Stimulated activated CD8-positive, alpha-beta memory T cell treated with anti-CD3 and anti-CD28 coated beads, Interleukin-7, amount 100 ng/mL, for 1 hour (primary cell): ENCODE measurements around the gene RAN.
"Not testable (repeated sequence)": the region's sequence is repeated elsewhere in the genome, so short reads cannot be mapped to it uniquely, and the experiment has no call there.

Experiments used
- DNase-seq, 2 donors: peaks; one replicate each; pipeline ENCODE4 v3.0.0-alpha.2; 2020; ENCODE audit warnings: low read depth in 2 of 2

Gene RAN

GRCh38 chr12:130871286-130872178 lies at the start of gene RAN:
TSS of gene RAN (plus strand) at chr12:130872066. CDS start at chr12:130872594, 528 bp downstream.
- DNase-seq, result peak; percentile 78 to 84

GRCh38 chr12:130825771-130826150 lies 46.1 kb upstream of the RAN start:
- DNase-seq, result no peak

- peak; percentile 50 to 60 for DNase-seq
Measured at GRCh38 chr12:130826151-130826801, 45.6 kb upstream of the RAN start.

GRCh38 chr12:130827432-130827831 lies 44.4 kb upstream of the RAN start:
- no peak for DNase-seq

- no peak for DNase-seq
Measured at GRCh38 chr12:130828895-130829294, 43.0 kb upstream of the RAN start.

- DNase-seq, result no peak
Measured at GRCh38 chr12:130829391-130830245, 42.2 kb upstream of the RAN start.

GRCh38 chr12:130830246-130830551 lies 41.7 kb upstream of the RAN start:
- DNase-seq, result no peak

GRCh38 chr12:130831246-130831645 lies 40.6 kb upstream of the RAN start:
- no peak for DNase-seq

- DNase-seq, result no peak
Measured at GRCh38 chr12:130831876-130832405, 39.9 kb upstream of the RAN start.

GRCh38 chr12:130832561-130833209 lies 39.2 kb upstream of the RAN start:
- DNase-seq, result no peak

- DNase-seq, result no peak
Measured at GRCh38 chr12:130835011-130835410, 36.9 kb upstream of the RAN start.

GRCh38 chr12:130835436-130835835 lies 36.4 kb upstream of the RAN start:
- no peak for DNase-seq

- no peak for DNase-seq
Measured at GRCh38 chr12:130838284-130838950, 33.4 kb upstream of the RAN start.

- DNase-seq, result peak; percentile 79 to 81
Measured at GRCh38 chr12:130838951-130839769, 32.7 kb upstream of the RAN start, which contains the start of gene STX2. TSS of gene STX2 (minus strand) at chr12:130839250. CDS start at chr12:130839099, 151 bp downstream.

- DNase-seq, result no peak
Measured at GRCh38 chr12:130839770-130840404, 32.0 kb upstream of the RAN start.

- DNase-seq, result no peak
Measured at GRCh38 chr12:130846369-130846768, 25.5 kb upstream of the RAN start.

- no peak for DNase-seq
Measured at GRCh38 chr12:130847112-130847511, 24.8 kb upstream of the RAN start.

- DNase-seq, result not testable (repeated sequence)
Measured at GRCh38 chr12:130848105-130848504, 23.8 kb upstream of the RAN start.

GRCh38 chr12:130848785-130849305 lies 23.0 kb upstream of the RAN start:
- not testable (repeated sequence) for DNase-seq
